ENCODE measurements around the gene NEDD4L. TPM values are rescaled to one million over a fixed set of nuclear protein-coding genes. Genes with fewer than 3 reads are reported as not detected.

Gene NEDD4L
- polyA plus RNA-seq, 1 donor (not counting 4 experiments of a cell fraction or from before 2014, with no cell fraction given): 52.6 TPM

- no peak for DNase-seq (ENCODE audit: low read depth, low spot score)
- FAIRE-seq: no peak
- Histone ChIP-seq H3K4me2 (ENCODE audit: control insufficient read depth, extremely low read depth, insufficient read depth, low read depth, low read length) (no peak overlapping the region), H2AFZ (ENCODE audit: control insufficient read depth, low read length) (no peak overlapping the region), H3K36me3 (ENCODE audit: control insufficient read depth in 2 of 2, extremely low read depth in 1 of 2, insufficient read depth in 2 of 2, low read length in 2 of 2) (peaks cover 0 to 4% of the 10 kb centered on the region in 2 experiments), H3K4me1 (ENCODE audit: control insufficient read depth, extremely low read depth, insufficient read depth, low read length) (no peaks in the 10 kb centered on the region), H3K27ac (ENCODE audit: control insufficient read depth, insufficient read depth, low read length) (no peak overlapping the region), H3K27me3 (ENCODE audit: control insufficient read depth, extremely low read depth, insufficient read depth, low read length) (no peaks in the 10 kb centered on the region), H3K9ac (ENCODE audit: control insufficient read depth, extremely low read depth, insufficient read depth, low read length) (no peak overlapping the region), H3K9me1 (ENCODE audit: control insufficient read depth, extremely low read depth, insufficient read depth, low read length) (no peaks in the 10 kb centered on the region), H3K9me3 (ENCODE audit: control insufficient read depth, low read depth, low read length) (no peaks in the 10 kb centered on the region), H4K20me1 (ENCODE audit: control insufficient read depth, extremely low read depth, insufficient read depth, low read length) (no peaks in the 10 kb centered on the region), H3K4me3 (ENCODE audit: control insufficient read depth in 2 of 3, extremely low read depth in 1 of 3, insufficient read depth in 2 of 3, low read depth in 1 of 3, low read length in 3 of 3) (no peak overlapping the region), H3K79me2 (ENCODE audit: control insufficient read depth, insufficient read depth, low read length) (peaks cover 9% of the 10 kb centered on the region)
- dilution Hi-C loops (cut with MboI; ENCODE audit: extremely low pct_ligation_motif_present, low sequenced_read_pairs): no loop called here
- TF ChIP-seq, protein P1, sequence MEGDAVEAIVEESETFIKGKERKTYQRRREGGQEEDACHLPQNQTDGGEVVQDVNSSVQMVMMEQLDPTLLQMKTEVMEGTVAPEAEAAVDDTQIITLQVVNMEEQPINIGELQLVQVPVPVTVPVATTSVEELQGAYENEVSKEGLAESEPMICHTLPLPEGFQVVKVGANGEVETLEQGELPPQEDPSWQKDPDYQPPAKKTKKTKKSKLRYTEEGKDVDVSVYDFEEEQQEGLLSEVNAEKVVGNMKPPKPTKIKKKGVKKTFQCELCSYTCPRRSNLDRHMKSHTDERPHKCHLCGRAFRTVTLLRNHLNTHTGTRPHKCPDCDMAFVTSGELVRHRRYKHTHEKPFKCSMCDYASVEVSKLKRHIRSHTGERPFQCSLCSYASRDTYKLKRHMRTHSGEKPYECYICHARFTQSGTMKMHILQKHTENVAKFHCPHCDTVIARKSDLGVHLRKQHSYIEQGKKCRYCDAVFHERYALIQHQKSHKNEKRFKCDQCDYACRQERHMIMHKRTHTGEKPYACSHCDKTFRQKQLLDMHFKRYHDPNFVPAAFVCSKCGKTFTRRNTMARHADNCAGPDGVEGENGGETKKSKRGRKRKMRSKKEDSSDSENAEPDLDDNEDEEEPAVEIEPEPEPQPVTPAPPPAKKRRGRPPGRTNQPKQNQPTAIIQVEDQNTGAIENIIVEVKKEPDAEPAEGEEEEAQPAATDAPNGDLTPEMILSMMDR (optimal IDR thresholded peaks at IDR 0.05 in 1 of 3, IDR thresholded peaks at IDR 0.05 in 1 of 3, conservative IDR thresholded peaks at IDR 0.05 in 1 of 3; ENCODE audit: extremely low read depth in 1 of 3, insufficient read depth in 2 of 3, low read length in 3 of 3): peak in 1 of 3 experiments; percentile 13
- TF ChIP-seq EZH2 (IDR thresholded peaks at IDR 0.05; ENCODE audit: low read length): no peak
These were observed 81.2 kb downstream of the NEDD4L start for GRCh38 chr18:58125183-58125582.

DNA sequence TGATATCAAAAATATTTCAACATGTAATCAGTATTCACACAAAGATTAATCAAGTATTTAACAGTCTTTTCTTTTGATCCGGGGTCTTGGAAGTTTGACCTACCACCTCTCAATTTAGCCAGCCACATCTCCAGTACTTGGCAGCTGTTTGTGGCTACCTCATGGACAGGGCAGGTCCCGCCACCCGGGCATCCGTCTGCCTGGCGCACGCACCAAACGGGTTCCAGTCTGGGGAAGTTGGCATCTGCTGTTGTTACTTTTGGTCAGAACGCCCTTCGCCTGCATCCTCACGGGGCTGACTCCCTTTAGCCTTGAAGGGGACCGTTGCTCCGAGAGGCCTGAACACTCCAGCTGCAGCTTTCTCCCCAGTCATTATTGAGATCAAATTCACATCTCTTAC lies 81.7 kb downstream of the NEDD4L start:
- no peak for FAIRE-seq
- Histone ChIP-seq H4K20me1 (ENCODE audit: control insufficient read depth, extremely low read depth, insufficient read depth, low read length) (no peaks in the 10 kb centered on the region), H3K9me1 (ENCODE audit: control insufficient read depth, extremely low read depth, insufficient read depth, low read length) (no peaks in the 10 kb centered on the region), H3K4me3 (ENCODE audit: control insufficient read depth in 2 of 3, extremely low read depth in 1 of 3, insufficient read depth in 2 of 3, low read depth in 1 of 3, low read length in 3 of 3) (no peak overlapping the region), H3K79me2 (ENCODE audit: control insufficient read depth, insufficient read depth, low read length) (peaks cover 9% of the 10 kb centered on the region), H3K27ac (ENCODE audit: control insufficient read depth, insufficient read depth, low read length) (no peak overlapping the region), H3K4me1 (ENCODE audit: control insufficient read depth, extremely low read depth, insufficient read depth, low read length) (no peaks in the 10 kb centered on the region), H3K27me3 (ENCODE audit: control insufficient read depth, extremely low read depth, insufficient read depth, low read length) (no peaks in the 10 kb centered on the region), H2AFZ (ENCODE audit: control insufficient read depth, low read length) (no peak overlapping the region), H3K4me2 (ENCODE audit: control insufficient read depth, extremely low read depth, insufficient read depth, low read depth, low read length) (no peak overlapping the region), H3K9ac (ENCODE audit: control insufficient read depth, extremely low read depth, insufficient read depth, low read length) (no peak overlapping the region), H3K9me3 (ENCODE audit: control insufficient read depth, low read depth, low read length) (no peaks in the 10 kb centered on the region), H3K36me3 (ENCODE audit: control insufficient read depth in 2 of 2, extremely low read depth in 1 of 2, insufficient read depth in 2 of 2, low read length in 2 of 2) (peaks cover 0 to 4% of the 10 kb centered on the region in 2 experiments)
- no peak for DNase-seq (ENCODE audit: low read depth, low spot score)
- dilution Hi-C loops (cut with MboI; ENCODE audit: extremely low pct_ligation_motif_present, low sequenced_read_pairs): no loop called here
- no peak for TF ChIP-seq EZH2 (IDR thresholded peaks at IDR 0.05; ENCODE audit: low read length)
- TF ChIP-seq, protein P1 (optimal IDR thresholded peaks at IDR 0.05 in 1 of 3, IDR thresholded peaks at IDR 0.05 in 1 of 3, conservative IDR thresholded peaks at IDR 0.05 in 1 of 3; ENCODE audit: extremely low read depth in 1 of 3, insufficient read depth in 2 of 3, low read length in 3 of 3): no peak

Measured in keratinocyte (primary cell).